Natural killer cell (primary cell): Measurements from ENCODE around the gene MTFMT. TPM values are rescaled to one million over a fixed set of nuclear protein-coding genes. Genes with fewer than 3 reads are reported as not detected.

ENCODE experiments used
- ATAC-seq, 3 donors: fragments of 150-1000 bp in 2 of 3; fragments of 200-7000 bp in 1 of 3; cut with Tn5 transposase; 1 replicate in 1 of 3; 2 replicates in 2 of 3; pipeline ENCODE4 v1.10.0; 2021; ENCODE audit warnings: mild to moderate bottlenecking in 2 of 3, moderate library complexity in 2 of 3
- DNase-seq, 2 donors: peaks; one replicate each; pipeline versions ENCODE4 v3.0.0 to v3.0.0-alpha.2; 2013 to 2021; ENCODE audit warnings: mixed read lengths in 1 of 2
- H3K27ac ChIP-seq: one replicate; pipeline ENCODE4 v1.5.1; 2013; ENCODE audit warnings: mild to moderate bottlenecking, low read length
- H3K27me3 ChIP-seq: one replicate; pipeline ENCODE4 v1.6.1; 2013; ENCODE audit warnings: low read length; ENCODE audit not compliant: control insufficient read depth, insufficient read depth
- H3K36me3 ChIP-seq: one replicate; pipeline ENCODE4 v1.6.1; 2013; ENCODE audit warnings: low read length; ENCODE audit not compliant: control insufficient read depth, insufficient read depth
- H3K4me1 ChIP-seq: one replicate; pipeline ENCODE4 v1.6.1; 2013; ENCODE audit warnings: low read length; ENCODE audit not compliant: control insufficient read depth, insufficient read depth
- H3K4me3 ChIP-seq: one replicate; pipeline ENCODE4 v1.5.1; 2013; ENCODE audit warnings: low read length
- H3K9me3 ChIP-seq: one replicate; pipeline ENCODE4 v1.6.1; 2013; ENCODE audit warnings: low read length; ENCODE audit not compliant: control insufficient read depth, insufficient read depth
- H3K27ac Mint-ChIP-seq, 2 donors: one replicate each; pipeline ENCODE4 v1.8.0; 2022; ENCODE audit warnings: mild to moderate bottlenecking in 2 of 2, mixed read lengths in 2 of 2, moderate library complexity in 1 of 2
- H3K27me3 Mint-ChIP-seq, 2 donors: one replicate each; pipeline ENCODE4 v1.8.0; 2022; ENCODE audit warnings: low read depth in 2 of 2, mixed read lengths in 2 of 2
- H3K36me3 Mint-ChIP-seq: one replicate; pipeline ENCODE4 v1.8.0; 2022; ENCODE audit warnings: mixed read lengths
- H3K4me1 Mint-ChIP-seq, 2 donors: one replicate each; pipeline ENCODE4 v1.8.0; 2022; ENCODE audit warnings: mixed read lengths in 2 of 2
- H3K4me3 Mint-ChIP-seq: one replicate; pipeline ENCODE4 v1.8.0; 2022; ENCODE audit warnings: mild to moderate bottlenecking, moderate library complexity, mixed read lengths
- H3K9me3 Mint-ChIP-seq, 2 donors: one replicate each; pipeline ENCODE4 v1.8.0; 2022; ENCODE audit warnings: mixed read lengths in 2 of 2
- CTCF ChIP-seq: fragments of 200-600 bp; IDR thresholded peaks from one replicate; pipeline ENCODE4 v1.8.0; 2022; ENCODE audit warnings: antibody characterized with exemption
- WGBS: methylation state at CpG from one replicate; pipeline ENCODE4 v1.1.7; 2013; ENCODE audit warnings: missing lambda C conversion rate; ENCODE audit not compliant: insufficient coverage; 5-methylcytosine and 5-hydroxymethylcytosine counted together
- intact Hi-C: fragments of 100-400 bp; cut with micrococcal nuclease; formaldehyde crosslinking; loops from one replicate; pipeline ENCODE4 v1.14.2; 2022
- total RNA-seq, 4 donors: library from RNA; stranded (reverse); fragments of 120-200 nt in 1 of 4; gene quantifications; one replicate each; pipeline versions ENCODE4 v1.2.3 to v1.2.4, GENCODE V29; 2013 to 2022

MTFMT gene
- total RNA-seq, 3 donors from 2014 or later (not counting 1 experiment from before 2014, with no cell fraction given): 9.3 to 13.6 (median 12.2) TPM

GRCh38 chr15:64970698-64971097 lies 58.7 kb downstream of the MTFMT start:
- Mint-ChIP-seq H3K27ac (no peak overlapping the region), H3K4me1 (peaks cover 0 to 5% of the 10 kb centered on the region in 2 donors), H3K9me3 (no peaks in the 10 kb centered on the region), H3K36me3 (peaks cover 4% of the 10 kb centered on the region), H3K4me3 (no peak overlapping the region), H3K27me3 (no peaks in the 10 kb centered on the region)
- no peaks in the 10 kb centered on the region for H3K27me3 ChIP-seq
- intact Hi-C loops: no loop called here
- no peak overlapping the region for H3K4me3 ChIP-seq
- DNase-seq: no peak
- H3K36me3 ChIP-seq: peaks cover 62% of the 10 kb centered on the region
- H3K4me1 ChIP-seq: no peaks in the 10 kb centered on the region
- ATAC-seq: no peak
- H3K9me3 ChIP-seq: no peaks in the 10 kb centered on the region
- no peak for TF ChIP-seq CTCF
- WGBS: 97% methylated on average over 6 of the region's 7 CpGs
- H3K27ac ChIP-seq: no peak overlapping the region

GRCh38 chr15:64969401-64969800 lies 60.0 kb downstream of the MTFMT start:
- Histone ChIP-seq H3K27me3 (no peaks in the 10 kb centered on the region), H3K4me3 (no peak overlapping the region), H3K4me1 (no peaks in the 10 kb centered on the region), H3K27ac (no peak overlapping the region), H3K36me3 (peaks cover 60% of the 10 kb centered on the region), H3K9me3 (no peaks in the 10 kb centered on the region)
- intact Hi-C loops: no loop called here
- Mint-ChIP-seq H3K27ac (no peak overlapping the region), H3K36me3 (peaks cover 2% of the 10 kb centered on the region), H3K27me3 (no peaks in the 10 kb centered on the region), H3K4me1 (no peaks in the 10 kb centered on the region), H3K9me3 (no peaks in the 10 kb centered on the region), H3K4me3 (no peak overlapping the region)
- TF ChIP-seq CTCF: no peak
- WGBS: no CpG with 5 or more reads among the region's 1 CpG
- ATAC-seq (no peak), DNase-seq (no peak)

GRCh38 chr15:64961013-64961412 lies 68.4 kb downstream of the MTFMT start:
- no peak for ATAC-seq

More at GRCh38 chr15:64961013-64961412, 68.4 kb downstream of the MTFMT start:
- Histone ChIP-seq H3K36me3 (peaks cover 74% of the 10 kb centered on the region), H3K4me1 (no peaks in the 10 kb centered on the region), H3K27me3 (no peaks in the 10 kb centered on the region), H3K27ac (no peak overlapping the region), H3K9me3 (no peaks in the 10 kb centered on the region), H3K4me3 (no peak overlapping the region)
- Mint-ChIP-seq H3K27ac (no peak overlapping the region), H3K36me3 (peaks cover 35% of the 10 kb centered on the region), H3K4me3 (no peak overlapping the region), H3K27me3 (no peaks in the 10 kb centered on the region), H3K4me1 (no peaks in the 10 kb centered on the region), H3K9me3 (no peaks in the 10 kb centered on the region)
- TF ChIP-seq CTCF: no peak
- no peak for DNase-seq
- 95% methylated on average over 5 of the region's 5 CpGs for WGBS
- intact Hi-C loops: no loop called here
